Measurements from ENCODE around the gene SLC35F3. TPM values are rescaled to one million over a fixed set of nuclear protein-coding genes. Genes with fewer than 3 reads are reported as not detected.
"Not testable (repeated sequence)": the region's sequence is repeated elsewhere in the genome, so short reads cannot be mapped to it uniquely, and the experiment has no call there.

SLC35F3 gene
- total RNA-seq: not detected
- long read RNA-seq: 0 reads

- DNase-seq (ENCODE audit: missing footprints) (peak; percentile 67), ATAC-seq (peak; percentile 52)
- intact Hi-C loops (cut with DNase I): loop anchor here (5.0 kb wide), 1 partner anchor 463 kb away; no protein-coding TSS in a partner anchor
These were observed at the start of gene SLC35F3 for GRCh38 chr1:233904633-233905415. Gene SLC35F3 (plus strand): TSS chr1:233904676.

- intact Hi-C loops (cut with DNase I): no loop called here
- DNase-seq (ENCODE audit: missing footprints) (no peak), ATAC-seq (no peak)
These were observed 45.0 kb upstream of the SLC35F3 start for GRCh38 chr1:233859446-233859845.

- ATAC-seq: no peak
These were observed 40.5 kb upstream of the SLC35F3 start for GRCh38 chr1:233863901-233864545.

GRCh38 chr1:233864578-233864977, 39.9 kb upstream of the SLC35F3 start:
- intact Hi-C loops (cut with DNase I): no loop called here
- ATAC-seq (no peak), DNase-seq (ENCODE audit: missing footprints) (no peak)

More at GRCh38 chr1:233863901-233864545, 40.5 kb upstream of the SLC35F3 start:
- intact Hi-C loops (cut with DNase I): no loop called here
- DNase-seq (ENCODE audit: missing footprints): no peak

GRCh38 chr1:233865216-233865615, 39.3 kb upstream of the SLC35F3 start:
- DNase-seq (ENCODE audit: missing footprints) (no peak), ATAC-seq (no peak)
- intact Hi-C loops (cut with DNase I): no loop called here

DNA sequence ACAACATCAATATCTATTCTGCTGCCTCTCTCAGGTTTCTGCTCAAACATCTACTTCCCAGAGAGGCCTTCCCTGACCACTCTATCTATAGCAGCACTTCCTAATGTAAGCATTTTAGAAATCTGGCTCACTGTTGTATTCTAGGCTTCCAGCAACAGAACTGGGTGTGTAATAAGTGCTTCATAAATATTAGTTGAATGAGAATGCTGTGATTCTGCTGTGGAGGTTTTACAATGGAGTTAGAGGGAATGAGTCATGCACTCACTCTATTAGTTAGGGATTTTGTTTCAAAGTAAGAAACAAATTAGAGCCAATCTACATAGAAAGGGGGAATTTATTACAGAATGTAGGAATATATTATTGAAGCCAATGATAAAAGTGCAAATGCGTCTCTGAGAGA, 38.6 kb upstream of the SLC35F3 start:
- DNase-seq (ENCODE audit: missing footprints) (no peak), ATAC-seq (no peak)
- intact Hi-C loops (cut with DNase I): no loop called here

DNA sequence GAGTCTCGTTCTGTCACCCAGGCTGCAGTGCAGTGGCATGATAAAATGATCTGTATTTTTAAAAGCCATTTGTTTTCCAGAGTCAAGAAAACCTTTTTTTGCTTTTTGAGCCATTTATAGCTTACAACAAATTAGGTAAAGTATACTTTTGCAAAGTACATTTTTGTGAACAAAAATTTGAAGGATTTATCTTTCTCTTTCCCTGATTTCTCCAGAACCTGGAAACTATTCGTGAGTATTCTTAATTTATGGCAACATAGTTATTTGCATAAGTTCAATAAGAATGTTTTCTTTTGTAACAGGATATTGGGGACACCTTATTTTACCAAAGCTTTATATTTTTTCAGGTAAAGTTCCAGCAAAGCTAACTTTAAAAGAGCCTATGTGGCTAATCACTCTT, 37.4 kb upstream of the SLC35F3 start:
- DNase-seq (ENCODE audit: missing footprints): no peak
- intact Hi-C loops (cut with DNase I): no loop called here
- no peak for ATAC-seq

- intact Hi-C loops (cut with DNase I): no loop called here
- DNase-seq (ENCODE audit: missing footprints): no peak
- no peak for ATAC-seq
These were observed 36.0 kb upstream of the SLC35F3 start for GRCh38 chr1:233868461-233868860.

DNA sequence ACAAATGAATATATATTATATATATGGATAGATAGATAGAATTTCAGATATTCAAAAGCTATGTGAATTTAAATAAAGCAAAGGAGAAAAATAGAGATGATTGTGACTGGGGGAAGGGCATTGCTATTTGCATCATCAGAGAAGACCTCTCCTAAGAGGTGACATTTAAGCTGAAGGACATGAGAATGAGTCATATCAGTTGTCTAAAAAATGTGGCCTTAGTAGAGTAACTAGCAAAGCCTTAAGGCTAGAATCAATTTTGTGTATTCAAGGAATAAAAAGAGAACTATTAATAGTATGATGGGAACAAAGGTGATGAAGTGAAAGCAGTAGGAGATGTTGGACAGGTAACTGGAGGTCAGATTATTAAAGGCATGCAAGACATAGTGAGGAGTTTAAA, 34.8 kb upstream of the SLC35F3 start:
- DNase-seq (ENCODE audit: missing footprints): no peak
- intact Hi-C loops (cut with DNase I): no loop called here
- no peak for ATAC-seq

- intact Hi-C loops (cut with DNase I): no loop called here
- no peak for ATAC-seq
- no peak for DNase-seq (ENCODE audit: missing footprints)
These were observed 30.8 kb upstream of the SLC35F3 start for GRCh38 chr1:233873666-233874065.

GRCh38 chr1:233879841-233880240, 24.6 kb upstream of the SLC35F3 start:
- no peak for ATAC-seq

DNA sequence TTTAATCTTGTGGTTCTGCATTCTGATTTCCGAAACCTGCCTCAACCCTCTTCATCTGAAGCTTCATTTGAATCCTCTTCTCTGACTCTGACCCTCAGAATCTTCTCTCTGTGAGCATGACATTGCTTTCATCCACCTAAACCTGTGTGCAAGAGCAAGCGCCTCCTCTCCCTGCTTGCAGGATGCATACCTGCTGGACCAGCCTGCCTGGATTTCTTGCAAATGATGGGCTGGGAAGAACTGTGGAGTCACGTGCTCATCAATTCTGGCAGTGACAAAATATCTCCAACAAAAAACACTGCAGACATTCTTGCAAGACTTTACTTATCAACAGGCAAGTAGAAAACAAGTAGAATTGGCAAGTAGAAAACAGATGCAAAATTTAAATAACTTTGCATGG, 20.8 kb upstream of the SLC35F3 start:
- DNase-seq (ENCODE audit: missing footprints): no peak
- intact Hi-C loops (cut with DNase I): no loop called here
- ATAC-seq: no peak

More at GRCh38 chr1:233879841-233880240, 24.6 kb upstream of the SLC35F3 start:
- intact Hi-C loops (cut with DNase I): no loop called here
- DNase-seq (ENCODE audit: missing footprints): no peak

- ATAC-seq (no peak), DNase-seq (ENCODE audit: missing footprints) (no peak)
- intact Hi-C loops (cut with DNase I): no loop called here
These were observed 19.9 kb upstream of the SLC35F3 start for GRCh38 chr1:233884461-233885151.

DNA sequence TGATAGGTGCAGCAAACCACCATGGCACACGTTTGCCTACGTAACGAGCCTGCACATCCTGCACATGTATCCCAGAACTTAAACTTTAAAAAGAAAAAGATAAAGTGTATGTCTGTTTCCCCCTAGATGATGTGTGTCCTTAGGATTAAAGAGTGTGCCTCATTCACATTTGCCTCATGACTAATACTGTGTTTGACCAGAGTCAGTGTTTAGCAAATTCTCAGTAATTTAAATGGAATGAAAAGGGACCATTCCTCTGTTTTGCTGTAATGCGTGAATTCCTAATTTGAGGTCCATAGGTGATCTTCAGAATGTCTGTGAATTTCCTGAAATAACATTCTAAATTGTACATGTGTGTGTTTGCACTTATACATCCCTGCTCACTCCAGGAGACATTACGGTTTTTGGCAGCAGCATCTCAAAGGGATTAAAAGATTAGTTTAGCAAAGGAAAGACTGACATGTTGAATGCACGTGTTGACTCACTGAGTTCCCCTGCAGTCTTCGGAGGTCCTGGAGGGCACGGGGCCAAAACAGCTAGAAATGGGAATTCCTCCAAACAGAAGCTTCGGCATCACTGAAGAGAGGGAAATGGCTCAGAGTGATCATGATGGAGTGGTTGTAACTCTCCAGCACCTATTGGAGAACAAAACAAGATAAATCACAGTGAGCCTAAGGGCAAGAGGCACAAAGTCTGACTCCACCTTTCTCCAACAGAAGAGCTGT, 19.1 kb upstream of the SLC35F3 start:
- intact Hi-C loops (cut with DNase I): no loop called here
- DNase-seq (ENCODE audit: missing footprints) (no peak), ATAC-seq (no peak)

DNA sequence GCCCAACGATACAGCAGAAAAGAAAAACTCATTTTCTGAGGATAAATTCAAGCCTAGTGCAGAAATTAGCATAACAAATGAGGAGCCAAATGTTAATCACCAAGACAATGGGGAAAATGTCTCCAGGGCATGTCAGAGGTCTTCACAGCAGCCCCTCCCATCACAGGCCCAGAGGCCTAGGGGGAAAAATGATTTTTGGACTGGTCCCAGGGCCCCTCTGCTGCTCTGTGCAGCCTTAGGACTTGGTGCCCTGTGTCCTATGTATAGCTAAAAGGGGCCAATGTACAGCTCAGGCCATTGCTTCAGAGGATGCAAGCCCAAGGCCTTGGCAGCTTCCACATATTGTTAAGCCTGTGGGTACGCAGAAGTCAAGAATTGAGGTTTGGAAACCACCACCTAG, 13.3 kb upstream of the SLC35F3 start:
- DNase-seq (ENCODE audit: missing footprints); intact Hi-C loops (cut with DNase I); ATAC-seq: not testable (repeated sequence)

DNA sequence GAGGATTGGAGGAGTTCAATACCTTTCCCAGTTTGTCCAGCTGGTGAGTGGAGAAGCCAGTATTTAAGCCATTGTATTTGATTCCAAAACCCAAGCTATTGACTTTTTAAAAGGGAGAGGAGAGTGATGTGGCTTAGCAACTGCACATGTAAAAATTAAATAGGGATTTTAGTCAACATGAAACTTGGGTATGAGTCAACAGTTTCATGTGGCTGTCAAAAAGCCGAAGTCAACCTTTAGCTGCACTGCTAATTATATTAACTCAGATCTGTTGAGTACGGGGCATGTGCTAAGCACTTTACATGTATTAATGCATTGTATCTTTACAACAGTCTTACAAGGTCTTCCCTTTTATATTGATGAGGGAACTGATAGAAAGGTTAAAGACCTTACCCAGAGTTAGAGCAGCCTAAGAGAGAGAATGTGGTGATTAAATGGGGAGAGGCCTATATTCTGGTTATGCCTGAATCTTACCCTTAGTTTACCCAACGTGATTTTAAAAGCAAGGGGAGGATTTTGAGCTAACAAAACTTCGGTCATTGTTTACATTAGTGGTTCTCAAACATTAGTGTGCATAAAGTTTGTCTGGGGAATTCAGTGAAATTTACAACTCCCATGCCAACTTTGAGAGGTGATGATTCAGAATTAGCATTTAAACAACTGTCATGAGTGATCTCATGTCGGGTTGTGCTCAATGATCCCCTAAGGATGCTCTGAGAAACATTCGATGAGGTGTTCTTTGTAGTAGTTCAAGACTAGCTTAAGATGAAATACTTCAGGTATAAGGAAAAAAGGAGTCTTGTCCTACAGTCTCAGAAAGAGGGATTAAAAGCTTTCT, 6.9 kb upstream of the SLC35F3 start:
- intact Hi-C loops (cut with DNase I): no loop called here
- ATAC-seq (no peak), DNase-seq (ENCODE audit: missing footprints) (no peak)

DNA sequence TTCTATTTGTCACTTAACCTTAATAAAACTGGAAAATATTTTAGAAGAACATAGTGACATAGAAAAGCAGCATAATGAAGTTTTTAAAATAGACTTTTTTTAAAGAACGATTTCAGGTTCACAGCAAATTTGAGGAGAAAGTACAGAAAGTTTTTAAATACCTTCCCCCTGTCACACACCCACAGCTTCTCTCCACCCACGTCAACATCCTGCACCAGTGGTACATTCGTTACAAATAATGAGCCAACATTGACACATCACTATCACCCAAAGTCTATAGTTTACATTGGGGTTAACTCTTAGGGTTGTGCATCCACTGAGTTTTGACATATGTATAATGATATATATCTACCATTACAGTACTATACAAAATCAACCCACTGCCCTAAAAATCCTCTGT, 3.0 kb upstream of the SLC35F3 start:
- intact Hi-C loops (cut with DNase I): loop anchor here (5.0 kb wide), 1 partner anchor 459 kb away; no protein-coding TSS in a partner anchor
- ATAC-seq (no peak), DNase-seq (ENCODE audit: missing footprints) (no peak)

DNA sequence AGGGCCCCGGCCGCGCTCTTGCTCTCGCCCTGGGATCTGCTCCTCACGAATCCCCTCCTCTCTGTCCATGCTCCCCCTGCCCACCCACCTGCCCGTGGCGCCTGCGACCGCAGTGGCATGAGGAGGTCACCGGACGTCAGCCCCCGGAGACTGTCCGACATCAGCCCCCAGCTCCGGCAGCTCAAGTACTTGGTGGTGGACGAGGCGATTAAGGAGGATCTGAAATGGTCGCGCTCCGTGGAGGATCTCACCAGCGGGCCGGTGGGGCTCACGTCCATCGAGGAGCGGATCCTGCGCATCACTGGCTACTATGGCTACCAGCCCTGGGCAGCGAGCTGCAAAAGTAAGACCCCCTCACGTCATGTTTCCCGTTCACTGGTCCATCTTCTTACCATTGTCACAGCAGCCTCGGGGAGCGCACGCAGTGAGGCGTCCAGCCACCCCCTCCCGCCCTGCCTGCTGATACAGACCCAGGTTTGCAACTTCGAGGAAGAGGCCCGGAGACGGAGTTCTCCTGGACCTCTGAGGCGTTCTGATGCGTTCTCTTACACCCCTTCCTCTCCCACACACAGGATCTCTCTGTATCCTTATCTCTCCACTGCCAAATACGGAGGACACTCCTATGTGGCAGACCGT, 1.1 kb downstream of the SLC35F3 start:
- intact Hi-C loops (cut with DNase I): no loop called here
- DNase-seq (ENCODE audit: missing footprints) (peak; percentile 57), ATAC-seq (no peak)
